ENCODE data around the gene ERF.

DNA sequence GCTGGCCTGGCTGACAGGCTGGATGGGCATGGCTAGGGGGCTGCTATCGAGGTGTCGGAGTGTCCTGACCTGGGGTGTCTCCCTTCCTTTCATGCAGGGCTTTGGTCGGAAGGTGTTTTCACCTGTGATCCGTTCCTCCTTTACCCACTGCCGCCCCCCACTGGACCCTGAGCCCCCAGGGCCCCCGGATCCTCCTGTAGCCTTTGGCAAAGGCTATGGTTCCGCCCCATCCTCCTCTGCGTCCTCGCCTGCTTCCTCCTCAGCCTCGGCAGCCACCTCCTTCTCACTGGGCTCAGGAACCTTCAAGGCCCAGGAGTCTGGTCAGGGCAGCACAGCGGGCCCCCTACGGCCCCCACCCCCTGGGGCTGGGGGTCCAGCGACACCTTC, 35.2 kb upstream of the ERF start:
- TF ChIP-seq BACH2 (CRISPR knock-in tag; IDR thresholded peaks at IDR 0.05; ENCODE audit: borderline replicate concordance) (no peak), SNAI2 (CRISPR knock-in tag; IDR thresholded peaks at IDR 0.05) (no peak), GLIS3 (CRISPR knock-in tag; IDR thresholded peaks at IDR 0.05) (no peak), CSDC2 (CRISPR knock-in tag; IDR thresholded peaks at IDR 0.05) (no peak), ZFP3 (CRISPR knock-in tag; IDR thresholded peaks at IDR 0.05) (no peak), ZFP30 (CRISPR knock-in tag; IDR thresholded peaks at IDR 0.05) (no peak)
- TF ChIP-seq, protein P1, sequence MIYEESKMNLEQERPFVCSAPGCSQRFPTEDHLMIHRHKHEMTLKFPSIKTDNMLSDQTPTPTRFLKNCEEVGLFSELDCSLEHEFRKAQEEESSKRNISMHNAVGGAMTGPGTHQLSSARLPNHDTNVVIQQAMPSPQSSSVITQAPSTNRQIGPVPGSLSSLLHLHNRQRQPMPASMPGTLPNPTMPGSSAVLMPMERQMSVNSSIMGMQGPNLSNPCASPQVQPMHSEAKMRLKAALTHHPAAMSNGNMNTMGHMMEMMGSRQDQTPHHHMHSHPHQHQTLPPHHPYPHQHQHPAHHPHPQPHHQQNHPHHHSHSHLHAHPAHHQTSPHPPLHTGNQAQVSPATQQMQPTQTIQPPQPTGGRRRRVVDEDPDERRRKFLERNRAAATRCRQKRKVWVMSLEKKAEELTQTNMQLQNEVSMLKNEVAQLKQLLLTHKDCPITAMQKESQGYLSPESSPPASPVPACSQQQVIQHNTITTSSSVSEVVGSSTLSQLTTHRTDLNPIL (CRISPR knock-in tag; IDR thresholded peaks at IDR 0.05; ENCODE audit: low read depth), result no peak
- TF ChIP-seq, protein P2, sequence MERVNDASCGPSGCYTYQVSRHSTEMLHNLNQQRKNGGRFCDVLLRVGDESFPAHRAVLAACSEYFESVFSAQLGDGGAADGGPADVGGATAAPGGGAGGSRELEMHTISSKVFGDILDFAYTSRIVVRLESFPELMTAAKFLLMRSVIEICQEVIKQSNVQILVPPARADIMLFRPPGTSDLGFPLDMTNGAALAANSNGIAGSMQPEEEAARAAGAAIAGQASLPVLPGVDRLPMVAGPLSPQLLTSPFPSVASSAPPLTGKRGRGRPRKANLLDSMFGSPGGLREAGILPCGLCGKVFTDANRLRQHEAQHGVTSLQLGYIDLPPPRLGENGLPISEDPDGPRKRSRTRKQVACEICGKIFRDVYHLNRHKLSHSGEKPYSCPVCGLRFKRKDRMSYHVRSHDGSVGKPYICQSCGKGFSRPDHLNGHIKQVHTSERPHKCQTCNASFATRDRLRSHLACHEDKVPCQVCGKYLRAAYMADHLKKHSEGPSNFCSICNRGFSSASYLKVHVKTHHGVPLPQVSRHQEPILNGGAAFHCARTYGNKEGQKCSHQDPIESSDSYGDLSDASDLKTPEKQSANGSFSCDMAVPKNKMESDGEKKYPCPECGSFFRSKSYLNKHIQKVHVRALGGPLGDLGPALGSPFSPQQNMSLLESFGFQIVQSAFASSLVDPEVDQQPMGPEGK (CRISPR knock-in tag; IDR thresholded peaks at IDR 0.05; ENCODE audit: borderline replicate concordance), result no peak

All from SK-N-SH treated with all-trans-retinoic acid at 6 μM for 48 hours (cell line).